NOMO-1 treated with DMSO at 0.1 percent for 48 hours (cell line): ENCODE results near the gene COX5A.

Source experiments
- DNase-seq: peaks from one replicate; lab custom pipeline; 2025; ENCODE audit not compliant: unreplicated experiment; lab: John Stamatoyannopoulos, UW

COX5A gene

DNA sequence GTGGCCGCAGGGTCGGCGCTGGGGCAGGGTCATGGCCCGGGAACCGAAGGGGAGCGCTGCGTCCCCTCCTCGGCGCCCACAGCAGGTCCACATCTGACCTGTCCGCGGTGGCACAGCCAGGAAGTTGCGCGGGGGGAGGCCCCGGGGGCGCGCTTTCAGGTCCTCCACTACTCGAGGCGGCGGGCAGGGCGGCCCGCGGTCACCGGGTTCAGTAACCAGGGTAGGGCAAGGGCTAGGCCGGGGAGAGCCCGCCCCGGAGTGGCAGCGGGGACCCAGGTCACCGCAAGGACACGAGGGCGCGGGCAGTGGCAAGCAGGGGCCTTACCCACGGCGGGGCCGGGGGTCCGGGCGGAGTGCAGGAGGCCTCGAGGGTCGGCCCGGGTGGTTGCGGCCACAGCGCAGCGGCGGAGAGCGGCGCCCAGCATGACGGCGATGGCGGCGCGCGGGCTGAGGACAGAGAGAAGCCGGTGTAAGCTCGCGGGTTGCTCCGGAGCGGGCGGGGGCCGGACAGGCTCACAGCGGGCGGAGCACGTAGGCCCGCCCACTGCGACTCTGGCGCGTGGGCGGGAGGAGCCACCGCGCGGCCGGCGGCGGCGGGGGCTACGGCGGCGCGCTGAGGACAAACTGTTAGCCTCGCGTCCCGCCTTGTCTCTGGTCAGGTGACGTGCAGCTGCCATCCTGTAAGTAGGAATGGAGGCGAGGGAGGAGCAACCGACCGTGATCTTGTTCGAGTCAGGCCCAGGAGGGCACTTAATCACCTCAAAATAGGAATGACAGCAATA lies at the start of gene COX5A:
TSS of gene COX5A (minus strand) at position 484 of the 782 bp plus-strand sequence. CDS start at position 425, 59 bp downstream.
- DNase-seq, result peak; percentile 94

DNA sequence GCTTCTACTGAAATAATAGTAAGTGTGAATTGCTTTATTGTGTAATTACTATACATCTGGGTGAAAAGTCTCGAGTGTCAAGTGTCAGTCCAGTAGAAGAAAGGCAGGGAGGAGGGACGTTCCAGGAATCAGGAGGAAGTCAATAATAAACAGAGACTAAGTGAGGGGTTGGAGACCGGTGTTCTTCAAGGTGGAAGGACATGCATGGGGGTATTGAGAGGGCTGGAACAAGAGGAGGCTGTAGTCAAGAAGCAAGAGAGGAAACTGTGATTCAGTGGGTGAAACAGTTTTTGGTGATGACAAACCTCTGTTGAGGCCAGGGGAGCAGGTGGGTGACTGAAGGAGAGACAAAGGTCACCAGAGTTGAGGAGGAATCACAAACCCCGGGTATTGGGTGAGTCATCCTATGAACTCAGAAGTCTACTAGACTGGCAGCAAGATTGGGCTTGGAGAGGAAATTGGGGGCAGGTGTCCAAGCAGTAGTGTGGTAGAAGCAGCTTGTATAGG lies 45.9 kb upstream of the COX5A start:
- DNase-seq, result peak; percentile 68

DNA sequence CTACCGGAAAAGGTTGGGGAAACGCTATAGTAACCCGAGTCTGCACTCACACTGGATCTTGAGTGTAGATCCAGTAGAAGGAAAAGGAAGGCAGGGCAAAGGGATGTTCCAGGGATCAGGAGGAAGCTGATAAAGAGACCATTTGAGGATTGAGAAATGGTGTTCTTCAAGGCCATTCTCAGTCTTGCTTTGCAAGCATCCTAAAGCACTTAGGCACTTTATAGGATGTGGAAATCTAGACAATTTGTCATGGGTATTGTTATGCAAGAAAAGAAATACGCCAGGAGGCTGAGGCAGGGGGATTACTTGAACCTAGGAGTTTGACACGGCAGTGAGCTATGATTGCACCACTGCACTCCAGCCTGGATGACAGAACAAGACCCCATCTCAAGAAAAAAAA lies 44.3 kb upstream of the COX5A start:
- DNase-seq, result peak; percentile 24

GRCh38 chr15:74978503-74978902 lies 40.6 kb upstream of the COX5A start:
- no peak for DNase-seq

- no peak for DNase-seq
Measured at GRCh38 chr15:74978077-74978476, 40.2 kb upstream of the COX5A start.

DNA sequence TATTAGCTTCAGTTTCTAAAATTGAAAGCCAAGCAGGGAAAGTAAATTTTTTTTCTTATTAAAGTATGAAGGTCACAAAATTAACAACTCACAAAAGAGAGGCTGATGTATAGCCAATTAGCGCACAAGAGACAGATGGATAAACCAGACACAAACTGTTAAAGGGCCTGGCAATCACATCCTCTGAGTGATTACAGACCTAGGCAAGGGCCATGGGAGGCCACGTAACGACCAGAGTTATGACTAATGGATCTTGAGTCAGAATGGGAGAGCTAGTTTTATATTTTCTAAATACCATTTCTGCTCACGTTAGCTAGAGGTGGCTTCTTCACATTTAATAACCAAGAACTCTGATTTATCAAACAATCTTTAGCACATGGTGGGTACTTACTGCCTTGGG lies 39.7 kb upstream of the COX5A start:
- DNase-seq, result no peak

- no peak for DNase-seq
Measured at GRCh38 chr15:74976159-74976558, 38.3 kb upstream of the COX5A start.

GRCh38 chr15:74967670-74968069 lies 29.8 kb upstream of the COX5A start:
- no peak for DNase-seq

DNA sequence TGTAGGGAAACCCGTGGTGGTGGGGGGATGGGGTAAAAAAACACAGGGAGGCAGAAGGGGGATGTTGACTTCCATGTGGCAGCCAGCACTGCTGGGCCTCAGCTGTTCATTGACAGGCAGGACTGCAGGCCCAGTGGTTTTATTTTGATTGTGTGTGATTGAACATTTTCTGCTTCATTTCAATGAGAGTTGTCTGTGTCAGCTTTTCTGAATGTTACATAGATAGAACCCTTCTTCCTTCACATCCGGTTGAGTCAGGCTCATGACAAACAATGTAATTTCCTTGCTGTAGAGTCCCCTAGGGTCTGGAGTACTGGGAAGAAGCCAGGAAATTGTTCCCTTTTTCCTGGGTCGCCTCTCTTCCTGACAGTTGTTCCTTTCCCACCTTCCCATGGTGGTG lies 26.9 kb upstream of the COX5A start:
- DNase-seq, result no peak

DNA sequence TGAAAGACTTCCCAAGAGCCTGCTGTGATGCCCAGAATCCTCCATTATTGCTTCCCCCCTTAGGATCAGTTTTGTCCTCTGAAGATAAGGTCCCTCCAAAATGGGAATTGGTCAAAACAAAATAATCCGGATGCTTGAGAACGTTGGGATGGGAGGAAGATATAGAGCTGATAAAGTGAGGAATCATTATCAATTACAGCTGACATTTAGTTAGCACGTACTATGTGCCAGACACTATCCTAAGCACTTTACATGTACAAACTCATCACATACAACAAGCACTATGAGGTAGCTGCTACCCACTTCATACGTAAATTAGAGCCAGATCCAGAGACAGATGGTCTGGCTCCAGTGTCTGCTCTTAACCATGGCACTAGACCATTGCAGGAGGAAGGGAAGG lies 25.3 kb upstream of the COX5A start:
- no peak for DNase-seq

DNA sequence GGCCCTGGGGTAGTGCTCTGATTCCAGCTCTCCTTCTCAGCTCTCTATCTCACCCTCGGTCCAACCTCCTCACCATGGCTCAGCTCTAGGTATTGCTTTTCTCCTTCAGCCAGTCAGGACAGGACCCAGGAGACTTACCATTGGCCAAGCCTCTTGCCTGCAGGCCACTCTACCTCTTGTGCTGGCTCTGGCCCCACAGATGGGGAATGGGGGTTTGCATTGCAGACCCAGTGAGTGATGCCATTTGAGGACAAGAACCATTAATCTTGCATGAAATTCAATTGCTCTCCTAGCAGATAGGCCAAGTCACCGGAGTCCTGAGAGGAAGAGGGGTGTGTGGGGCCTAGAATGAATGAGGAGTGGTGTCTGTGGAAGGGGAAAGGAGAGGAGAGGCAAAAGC lies 24.8 kb upstream of the COX5A start:
- no peak for DNase-seq

DNA sequence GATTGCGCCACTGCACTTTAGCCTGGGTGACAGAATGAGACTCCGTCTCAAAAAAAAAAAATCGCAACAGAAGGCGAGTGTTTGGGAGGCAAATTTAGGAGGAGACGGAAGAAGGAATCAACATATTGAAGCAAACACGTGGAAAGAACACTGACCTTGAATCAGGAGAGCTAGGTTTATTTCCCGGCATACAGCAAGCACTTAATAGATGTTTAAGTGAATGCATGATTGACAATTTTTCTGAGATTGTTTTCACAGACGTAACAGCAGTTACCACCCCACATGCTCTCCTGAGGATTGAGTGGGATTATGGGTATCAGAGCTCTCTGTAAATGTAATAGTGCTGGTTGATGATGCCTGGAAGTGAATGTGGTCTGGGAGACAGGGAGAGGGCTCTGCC lies 24.3 kb upstream of the COX5A start:
- DNase-seq, result no peak

DNA sequence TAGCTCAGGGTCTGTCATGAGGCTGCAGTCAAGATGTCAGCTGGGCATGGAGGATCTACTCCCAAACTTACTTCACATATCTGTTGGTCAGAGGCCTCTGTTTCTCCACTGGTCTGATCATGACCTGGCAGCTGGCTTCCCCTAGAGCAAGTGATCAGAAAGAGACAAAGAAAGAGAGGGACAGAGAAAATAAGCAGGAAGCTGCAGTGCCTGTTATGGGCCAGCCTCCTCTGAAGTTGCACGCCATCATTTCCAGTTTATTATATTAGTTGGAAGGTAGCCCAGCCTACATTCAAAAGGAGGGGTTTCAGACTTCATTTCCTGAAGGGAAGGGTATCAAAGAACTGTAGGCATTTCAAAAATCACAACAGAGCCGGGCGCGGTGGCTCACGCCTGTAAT lies 23.7 kb upstream of the COX5A start:
- DNase-seq, result no peak

- no peak for DNase-seq
Measured at GRCh38 chr15:74960995-74961588, 23.2 kb upstream of the COX5A start.

GRCh38 chr15:74960286-74960685 lies 22.4 kb upstream of the COX5A start:
- no peak for DNase-seq

DNA sequence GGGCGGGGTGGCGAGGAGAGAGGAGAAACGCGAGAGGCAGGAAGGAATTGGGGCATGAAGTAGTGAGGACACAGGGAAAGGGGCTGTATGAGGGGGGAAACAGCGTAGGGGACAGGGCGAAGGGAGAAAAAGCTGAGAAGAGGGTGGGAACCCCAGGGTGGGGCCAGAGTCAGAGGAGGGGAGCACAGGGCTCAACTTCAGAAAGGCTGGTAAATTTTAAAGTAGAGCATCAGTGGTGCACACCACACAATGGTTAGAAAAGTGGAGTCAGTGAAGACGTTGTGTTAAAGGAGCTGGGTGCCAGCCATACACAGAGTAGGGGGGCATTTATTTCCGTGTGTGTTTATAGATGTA lies 21.7 kb upstream of the COX5A start:
- DNase-seq, result no peak

- no peak for DNase-seq
Measured at GRCh38 chr15:74958908-74959585, 21.2 kb upstream of the COX5A start.

- DNase-seq, result no peak
Measured at GRCh38 chr15:74958320-74958907, 20.5 kb upstream of the COX5A start.

DNA sequence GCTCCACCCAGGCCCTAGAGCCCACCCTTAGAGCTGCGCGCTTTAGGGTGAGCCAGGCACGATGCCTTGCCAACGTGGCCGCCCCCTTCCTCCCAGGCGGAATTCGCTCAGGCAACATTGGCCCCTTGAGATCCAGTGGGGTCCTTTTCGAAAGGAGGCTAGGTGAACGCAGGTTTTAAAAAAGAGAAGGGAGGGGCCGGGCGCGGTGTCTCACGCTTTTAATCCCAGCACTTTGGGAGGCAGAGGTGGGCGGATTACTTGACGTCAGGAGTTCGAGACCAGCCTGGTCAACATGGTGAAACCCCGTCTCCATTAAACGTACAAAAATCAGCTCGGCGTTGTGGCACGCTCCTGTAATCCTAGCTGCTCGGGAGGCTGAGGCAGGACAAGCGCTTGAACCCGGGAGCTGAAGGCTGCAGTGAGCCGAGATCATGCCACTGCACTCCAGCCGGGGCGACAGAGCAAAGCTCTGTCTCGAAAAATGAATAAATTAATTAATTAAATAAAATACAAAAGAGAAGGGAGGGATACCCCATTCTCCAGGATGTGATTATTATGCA lies 19.7 kb upstream of the COX5A start:
- DNase-seq, result no peak

DNA sequence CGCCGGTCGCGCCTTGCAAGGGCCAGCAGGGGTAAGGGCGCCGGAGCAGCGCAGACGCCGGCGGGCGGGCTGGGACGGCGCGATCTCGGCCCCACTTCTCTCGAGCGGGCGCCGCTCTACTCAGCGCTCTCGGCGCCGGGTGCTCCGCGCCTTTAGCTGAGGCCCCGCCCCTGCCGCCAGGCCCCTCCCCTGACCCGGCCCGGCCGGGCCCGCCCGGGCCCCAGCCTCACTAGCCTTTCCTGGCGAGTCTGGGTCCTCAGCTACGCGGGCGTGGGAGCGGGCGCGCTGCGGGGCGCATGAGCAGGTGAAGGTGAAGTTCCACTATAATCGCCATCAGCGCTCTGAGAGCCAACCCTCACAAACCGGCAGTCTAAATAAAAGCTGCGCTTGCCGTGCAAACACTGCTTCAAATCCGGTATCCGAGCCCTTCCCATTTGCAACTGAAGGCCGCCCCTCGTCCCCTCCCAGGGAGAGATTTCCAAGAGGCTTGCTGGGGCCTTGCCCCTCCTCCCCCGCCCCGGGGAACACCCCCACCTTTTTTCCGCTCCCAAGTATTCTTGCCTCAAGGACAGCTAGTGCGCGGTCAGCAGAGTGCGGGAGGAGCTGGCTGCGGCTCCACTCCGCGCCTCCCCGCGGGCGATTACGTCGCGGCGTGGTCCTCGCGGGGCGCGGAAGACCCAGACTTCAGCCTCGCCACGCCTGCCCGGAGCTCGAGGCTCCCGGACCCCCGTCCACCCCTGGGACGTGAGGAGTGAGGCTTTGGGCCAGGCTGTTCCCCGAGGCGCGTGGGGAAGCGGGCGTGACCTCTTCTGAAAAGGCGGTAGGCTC lies 19.0 kb upstream of the COX5A start, which contains the start of gene RPP25:
TSS of gene RPP25 (minus strand) at position 125 of the 828 bp plus-strand sequence. CDS start 189 bp downstream, outside the sequence.
- DNase-seq, result peak; percentile 62
